HG03575 (cell line): Measurements from ENCODE around the gene ODAD3.
"Not testable (repeated sequence)": the region's sequence is repeated elsewhere in the genome, so short reads cannot be mapped to it uniquely, and the experiment has no call there.

Experiments used
- ATAC-seq: cut with Tn5 transposase; IDR thresholded peaks from one replicate; pipeline ENCODE4 v1.9.1; 2021; ENCODE audit not compliant: unreplicated experiment, insufficient number of reproducible peaks, low FRiP score; ENCODE audit errors: extremely low read depth

ODAD3 gene

GRCh38 chr19:11463391-11463790, 28.5 kb upstream of the ODAD3 start:
- no peak for ATAC-seq

- no peak for ATAC-seq
These were observed 26.5 kb upstream of the ODAD3 start for GRCh38 chr19:11461453-11461852.

GRCh38 chr19:11460207-11460606, 25.3 kb upstream of the ODAD3 start:
- ATAC-seq: no peak

GRCh38 chr19:11458912-11459311, 24.0 kb upstream of the ODAD3 start:
- ATAC-seq: not testable (repeated sequence)

GRCh38 chr19:11458236-11458900, 23.4 kb upstream of the ODAD3 start:
- no peak for ATAC-seq

GRCh38 chr19:11457831-11458230, 22.9 kb upstream of the ODAD3 start:
- ATAC-seq: no peak

GRCh38 chr19:11457115-11457514, 22.2 kb upstream of the ODAD3 start:
- no peak for ATAC-seq

- ATAC-seq: no peak
These were observed 21.7 kb upstream of the ODAD3 start for GRCh38 chr19:11456659-11457058.

GRCh38 chr19:11455233-11455554, 20.3 kb upstream of the ODAD3 start:
- not testable (repeated sequence) for ATAC-seq

GRCh38 chr19:11453468-11454341, 18.8 kb upstream of the ODAD3 start:
- ATAC-seq: no peak

GRCh38 chr19:11452620-11453310, 17.8 kb upstream of the ODAD3 start:
- no peak for ATAC-seq

- no peak for ATAC-seq
These were observed 17.1 kb upstream of the ODAD3 start for GRCh38 chr19:11451871-11452619.

GRCh38 chr19:11451327-11451870, 16.5 kb upstream of the ODAD3 start:
- ATAC-seq: no peak

GRCh38 chr19:11450570-11451326, 15.8 kb upstream of the ODAD3 start:
- no peak for ATAC-seq

- ATAC-seq: no peak
These were observed 14.1 kb upstream of the ODAD3 start for GRCh38 chr19:11448923-11449554.

- ATAC-seq: no peak
These were observed 13.5 kb upstream of the ODAD3 start for GRCh38 chr19:11448410-11448809.

- no peak for ATAC-seq
These were observed 12.7 kb upstream of the ODAD3 start for GRCh38 chr19:11447347-11448262.
